DND-41 (cell line): ENCODE results near the gene DENND1C.

Source experiments
- EZH2 ChIP-seq: IDR thresholded peaks from 3 replicates; pipeline ENCODE4 v1.6.1; 2012; ENCODE audit warnings: borderline replicate concordance, low read depth, mild to moderate bottlenecking, moderate library complexity, low read length, inconsistent platforms; ENCODE audit not compliant: severe bottlenecking
- TF ChIP-seq, protein P1 (sequence below): IDR thresholded peaks from 2 replicates; pipeline ENCODE4 v1.5.1; 2012; ENCODE audit warnings: borderline replicate concordance, low read length, moderate library complexity, mild to moderate bottlenecking; ENCODE audit not compliant: poor library complexity, severe bottlenecking; ENCODE audit errors: extremely low read depth

- no peak for TF ChIP-seq EZH2
- TF ChIP-seq, protein P1, sequence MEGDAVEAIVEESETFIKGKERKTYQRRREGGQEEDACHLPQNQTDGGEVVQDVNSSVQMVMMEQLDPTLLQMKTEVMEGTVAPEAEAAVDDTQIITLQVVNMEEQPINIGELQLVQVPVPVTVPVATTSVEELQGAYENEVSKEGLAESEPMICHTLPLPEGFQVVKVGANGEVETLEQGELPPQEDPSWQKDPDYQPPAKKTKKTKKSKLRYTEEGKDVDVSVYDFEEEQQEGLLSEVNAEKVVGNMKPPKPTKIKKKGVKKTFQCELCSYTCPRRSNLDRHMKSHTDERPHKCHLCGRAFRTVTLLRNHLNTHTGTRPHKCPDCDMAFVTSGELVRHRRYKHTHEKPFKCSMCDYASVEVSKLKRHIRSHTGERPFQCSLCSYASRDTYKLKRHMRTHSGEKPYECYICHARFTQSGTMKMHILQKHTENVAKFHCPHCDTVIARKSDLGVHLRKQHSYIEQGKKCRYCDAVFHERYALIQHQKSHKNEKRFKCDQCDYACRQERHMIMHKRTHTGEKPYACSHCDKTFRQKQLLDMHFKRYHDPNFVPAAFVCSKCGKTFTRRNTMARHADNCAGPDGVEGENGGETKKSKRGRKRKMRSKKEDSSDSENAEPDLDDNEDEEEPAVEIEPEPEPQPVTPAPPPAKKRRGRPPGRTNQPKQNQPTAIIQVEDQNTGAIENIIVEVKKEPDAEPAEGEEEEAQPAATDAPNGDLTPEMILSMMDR: peak; percentile 66
These were observed 55.6 kb downstream of the DENND1C start for GRCh38 chr19:6425732-6426620.
